Activated CD4-positive, alpha-beta T cell treated with anti-CD3 and anti-CD28 coated beads for 36 hours (primary cell): ENCODE results near the gene TAOK3. TPM values are rescaled to one million over a fixed set of nuclear protein-coding genes. Genes with fewer than 3 reads are reported as not detected.
"Not testable (repeated sequence)": the region's sequence is repeated elsewhere in the genome, so short reads cannot be mapped to it uniquely, and the experiment has no call there.

Experiments used
- ATAC-seq: fragments of 200-7000 bp; cut with Tn5 transposase; one replicate; pipeline ENCODE4 v1.10.0; 2021; ENCODE audit warnings: mild to moderate bottlenecking, moderate library complexity
- CTCF ChIA-PET: fragments of 350-600 bp; sonication (Branson Sonifier 250); formaldehyde crosslinking; loops from one replicate; lab custom pipeline; 2021; ENCODE audit warnings: antibody characterized with exemption; lab: Charles Lee
- POLR2A ChIA-PET: fragments of 350-600 bp; sonication (Branson Sonifier 250); formaldehyde crosslinking; loops from one replicate; lab custom pipeline; 2021; ENCODE audit warnings: antibody characterized with exemption, inconsistent platforms; lab: Charles Lee
- DNase-seq: peaks from one replicate; pipeline ENCODE4 v3.0.0-alpha.2; 2020
- H3K27ac Mint-ChIP-seq: one replicate; pipeline ENCODE4 v1.8.0; 2021; ENCODE audit warnings: mixed read lengths
- H3K27me3 Mint-ChIP-seq: one replicate; pipeline ENCODE4 v1.8.0; 2021; ENCODE audit warnings: mixed read lengths
- H3K36me3 Mint-ChIP-seq: one replicate; pipeline ENCODE4 v1.8.0; 2021; ENCODE audit warnings: low read depth, mixed read lengths
- H3K4me1 Mint-ChIP-seq: one replicate; pipeline ENCODE4 v1.8.0; 2021; ENCODE audit warnings: mixed read lengths
- H3K4me3 Mint-ChIP-seq: one replicate; pipeline ENCODE4 v1.8.0; 2021; ENCODE audit warnings: mild to moderate bottlenecking, moderate library complexity, mixed read lengths
- H3K9me3 Mint-ChIP-seq: one replicate; pipeline ENCODE4 v1.8.0; 2021; ENCODE audit warnings: low read depth, mixed read lengths
- intact Hi-C, 2 experiments: fragments of 100-400 bp; cut with DNase I in 1 of 2; cut with micrococcal nuclease in 1 of 2; formaldehyde crosslinking; loops; one replicate each; pipeline versions ENCODE4 v1.14.2 to v1.15.1; 2022 to 2024; cut with DNase I, micrococcal nuclease
- total RNA-seq, 2 experiments: library from RNA; stranded (reverse); gene quantifications; one replicate each; pipeline ENCODE4 v1.2.3, GENCODE V29; 2021

Gene TAOK3
- total RNA-seq, 2 experiments from 2014 or later: 49.4 to 51.1 TPM

GRCh38 chr12:118357257-118358007 is 15.3 kb downstream of the TAOK3 start:
- Mint-ChIP-seq H3K27ac (peak overlapping the region; percentile 95), H3K9me3 (peaks cover 8% of the 10 kb centered on the region), H3K36me3 (peaks cover 21% of the 10 kb centered on the region), H3K27me3 (no peaks in the 10 kb centered on the region), H3K4me3 (peak overlapping the region; percentile 83), H3K4me1 (peaks cover 49% of the 10 kb centered on the region)
- intact Hi-C loops: loop anchor here (1.0 to 5.0 kb wide), 8 partner anchors 15 to 295 kb away; partner anchors contain the start of genes PEBP1 (in 2 of the 2), TAOK3 (in 1 of the 2) and WSB2 (in 1 of the 2)
- ATAC-seq: peak; percentile 74
- ChIA-PET POLR2A (interaction anchor here (1.3 to 1.8 kb wide), 2 partner anchors 16 to 19 kb away, joined by 5 read pairs; partner anchors contain the start of genes SUDS3 and TAOK3), CTCF (interaction anchor here (0.7 to 8.7 kb wide), 13 partner anchors 9 to 222 kb away, joined by 3 to 102 read pairs (median 6); partner anchors contain the start of genes PEBP1, SUDS3 and TAOK3)
- peak; percentile 72 for DNase-seq

- intact Hi-C loops: loop anchor here (1.0 to 5.0 kb wide), 8 partner anchors 15 to 295 kb away; partner anchors contain the start of genes PEBP1 (in 2 of the 2), TAOK3 (in 1 of the 2) and WSB2 (in 1 of the 2)
- Mint-ChIP-seq H3K36me3 (peaks cover 21% of the 10 kb centered on the region), H3K4me1 (peaks cover 49% of the 10 kb centered on the region), H3K9me3 (peaks cover 8% of the 10 kb centered on the region), H3K27ac (peak overlapping the region; percentile 95), H3K4me3 (peak overlapping the region; percentile 83), H3K27me3 (no peaks in the 10 kb centered on the region)
- ChIA-PET POLR2A (interaction anchor here (1.3 to 1.8 kb wide), 2 partner anchors 16 to 19 kb away, joined by 5 read pairs; partner anchors contain the start of genes SUDS3 and TAOK3), CTCF (interaction anchor here (0.7 to 8.7 kb wide), 13 partner anchors 9 to 221 kb away, joined by 3 to 102 read pairs (median 6); partner anchors contain the start of genes PEBP1, SUDS3 and TAOK3)
- peak; percentile 48 for DNase-seq
- peak; percentile 60 for ATAC-seq
Measured at GRCh38 chr12:118356809-118357256, 15.9 kb downstream of the TAOK3 start.

DNA sequence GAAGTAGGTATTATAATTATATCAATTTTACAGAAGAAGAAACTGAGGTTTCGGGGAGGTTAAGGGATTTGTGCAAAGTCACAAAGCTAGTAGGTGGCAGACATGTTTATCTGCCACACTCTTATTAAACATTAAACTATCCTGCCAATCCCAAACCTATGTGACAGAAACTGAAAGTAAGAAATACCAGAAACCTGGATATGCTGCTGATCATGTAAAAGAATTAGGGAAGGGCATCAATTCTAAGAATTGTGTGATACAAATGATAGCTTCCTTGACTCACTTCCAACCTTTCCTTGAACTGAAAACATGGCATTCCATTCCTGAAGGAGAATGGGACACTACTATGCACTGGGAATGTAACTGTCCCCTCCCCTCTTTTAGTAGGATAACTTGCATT is 16.9 kb downstream of the TAOK3 start:
- ChIA-PET CTCF (interaction anchor here (1.7 to 8.7 kb wide), 3 partner anchors 8 to 20 kb away, joined by 4 to 102 read pairs (median 24); partner anchors contain the start of genes SUDS3 and TAOK3), POLR2A (no interaction called here)
- peak overlapping the region; percentile 31 for H3K27ac Mint-ChIP-seq
- peaks cover 8% of the 10 kb centered on the region for H3K9me3 Mint-ChIP-seq
- intact Hi-C loops: loop anchor here (2.0 to 5.0 kb wide), 4 partner anchors 49 to 294 kb away; partner anchors contain the start of genes PEBP1 (in 2 of the 2) and WSB2 (in 1 of the 2)
- no peak for ATAC-seq
- no peaks in the 10 kb centered on the region for H3K27me3 Mint-ChIP-seq
- no peak for DNase-seq
- H3K4me1 Mint-ChIP-seq: peaks cover 49% of the 10 kb centered on the region
- H3K36me3 Mint-ChIP-seq: peaks cover 21% of the 10 kb centered on the region
- no peak overlapping the region for H3K4me3 Mint-ChIP-seq

DNA sequence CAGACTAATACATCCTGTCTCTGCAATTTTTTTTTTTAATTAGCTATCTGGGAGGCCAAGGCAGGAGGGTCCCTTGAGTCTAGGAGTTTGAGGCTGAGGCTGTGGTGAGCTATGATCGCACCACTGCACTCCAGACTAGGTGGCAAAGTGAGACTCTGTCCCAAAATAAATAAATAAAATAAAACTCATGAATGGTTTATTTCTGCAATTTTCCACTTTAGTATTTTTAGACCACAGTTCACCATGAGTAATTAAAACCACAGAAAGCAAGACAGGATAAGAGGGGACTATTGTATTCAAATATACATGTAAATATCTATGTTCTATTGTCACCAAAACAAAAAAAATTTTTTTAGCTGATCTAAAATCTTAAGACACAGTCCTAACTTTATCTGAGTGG is 17.8 kb downstream of the TAOK3 start:
- Mint-ChIP-seq H3K27me3 (no peaks in the 10 kb centered on the region), H3K9me3 (peaks cover 8% of the 10 kb centered on the region), H3K36me3 (peaks cover 24% of the 10 kb centered on the region), H3K27ac (no peak overlapping the region), H3K4me1 (peaks cover 51% of the 10 kb centered on the region), H3K4me3 (no peak overlapping the region)
- ChIA-PET POLR2A (no interaction called here), CTCF (interaction anchor here (8.7 kb wide), 1 partner anchor 21 kb away, joined by 102 read pairs; the partner anchor contains the start of genes SUDS3 and TAOK3)
- ATAC-seq: no peak
- intact Hi-C loops: loop anchor here (5.0 kb wide), 3 partner anchors 173 to 293 kb away; partner anchors contain the start of genes PEBP1 (in 2 of the 2) and WSB2 (in 1 of the 2)
- no peak for DNase-seq

DNA sequence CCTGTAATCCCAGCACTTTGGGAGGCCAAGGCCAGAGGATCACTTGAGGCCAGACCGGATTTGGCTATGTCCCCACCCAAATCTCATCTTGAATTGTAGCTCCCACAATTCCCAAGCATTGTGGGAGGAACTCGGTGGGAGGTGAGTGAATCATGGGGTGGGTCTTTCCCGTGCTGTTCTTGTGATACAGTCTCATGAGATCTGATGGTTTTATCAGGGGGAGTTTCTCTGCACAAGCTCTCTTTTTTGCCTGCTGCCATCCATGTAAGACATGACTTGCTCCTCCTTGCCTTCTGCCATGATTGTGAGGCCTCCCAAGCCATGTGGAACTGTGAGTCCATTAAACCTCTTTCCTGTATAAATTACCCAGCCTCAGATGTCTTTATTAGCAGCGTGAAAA is 18.2 kb downstream of the TAOK3 start:
- Mint-ChIP-seq H3K36me3 (peaks cover 24% of the 10 kb centered on the region), H3K4me1 (peaks cover 48% of the 10 kb centered on the region)
- H3K9me3 Mint-ChIP-seq, POLR2A ChIA-PET, ATAC-seq, H3K27me3 Mint-ChIP-seq, H3K4me3 Mint-ChIP-seq, DNase-seq, intact Hi-C loops, H3K27ac Mint-ChIP-seq: not testable (repeated sequence)
- CTCF ChIA-PET: interaction anchor here (8.7 kb wide), 1 partner anchor 21 kb away, joined by 102 read pairs; the partner anchor contains the start of genes SUDS3 and TAOK3

DNA sequence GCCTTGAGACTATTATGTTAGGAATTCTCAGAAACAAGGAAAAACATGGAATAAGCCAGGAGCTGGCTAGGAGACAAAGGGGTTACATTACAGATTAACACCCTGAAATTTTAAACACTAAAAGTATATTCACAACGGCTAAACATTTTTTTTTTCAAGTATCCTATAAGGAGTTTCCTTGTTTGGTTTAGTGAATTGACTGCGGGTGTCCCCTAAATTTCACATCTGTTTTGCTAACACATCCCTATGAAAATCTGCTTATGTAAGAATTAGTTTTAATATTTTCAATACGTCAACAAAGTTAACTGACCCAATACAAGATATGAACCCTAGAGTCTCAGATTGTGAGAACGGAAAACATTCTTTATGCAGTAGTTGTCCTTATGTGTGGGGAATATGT is 19.0 kb downstream of the TAOK3 start:
- Mint-ChIP-seq H3K36me3 (peaks cover 22% of the 10 kb centered on the region), H3K27ac (no peak overlapping the region), H3K27me3 (no peaks in the 10 kb centered on the region), H3K9me3 (peaks cover 7% of the 10 kb centered on the region), H3K4me1 (peaks cover 50% of the 10 kb centered on the region), H3K4me3 (no peak overlapping the region)
- intact Hi-C loops: no loop called here
- DNase-seq (no peak), ATAC-seq (no peak)
- POLR2A ChIA-PET: no interaction called here
- CTCF ChIA-PET: interaction anchor here (0.5 to 8.7 kb wide), 3 partner anchors 22 to 50 kb away, joined by 3 to 102 read pairs (median 3); partner anchors contain the start of genes SUDS3 and TAOK3

DNA sequence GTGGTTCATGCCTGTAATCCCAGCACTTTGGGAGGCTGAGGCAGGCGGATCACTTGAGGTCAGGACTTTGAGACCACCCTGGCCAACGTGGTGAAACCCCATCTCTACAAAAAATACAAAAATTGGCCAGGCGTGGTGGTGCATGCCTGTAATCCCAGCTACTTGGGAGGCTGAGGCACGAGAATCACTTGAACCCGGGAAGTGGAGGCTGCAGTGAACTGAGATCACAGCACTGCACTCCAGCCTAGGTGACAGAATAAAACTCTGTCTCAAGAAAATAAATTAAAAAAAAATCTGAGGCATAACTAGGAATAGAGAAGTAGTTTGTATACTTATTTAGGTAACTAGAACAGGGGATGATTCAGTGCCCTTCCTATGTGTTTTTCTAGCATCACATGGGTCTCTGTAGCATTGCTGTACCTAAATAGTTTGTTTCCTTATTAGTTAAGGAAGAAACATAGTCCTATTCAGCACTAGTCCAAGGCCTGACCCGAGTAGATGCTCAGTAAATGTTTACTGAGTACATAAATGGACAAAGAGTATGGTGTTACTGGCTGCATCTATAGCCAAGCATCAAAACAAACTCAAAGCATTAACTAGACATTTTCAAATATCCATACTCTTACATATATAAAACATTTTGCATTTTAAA is 21.7 kb downstream of the TAOK3 start:
- Mint-ChIP-seq H3K27me3 (no peaks in the 10 kb centered on the region), H3K4me1 (peaks cover 48% of the 10 kb centered on the region), H3K36me3 (peaks cover 22% of the 10 kb centered on the region), H3K27ac (no peak overlapping the region), H3K9me3 (peaks cover 7% of the 10 kb centered on the region), H3K4me3 (no peak overlapping the region)
- no peak for DNase-seq
- CTCF ChIA-PET: interaction anchor here (0.7 kb wide), 1 partner anchor 23 kb away, joined by 3 read pairs; no protein-coding TSS in a partner anchor
- intact Hi-C loops: no loop called here
- POLR2A ChIA-PET: interaction anchor here (0.7 kb wide), 1 partner anchor 7 kb away, joined by 5 read pairs; no protein-coding TSS in a partner anchor
- ATAC-seq: no peak

GRCh38 chr12:118347916-118348315 is 24.8 kb downstream of the TAOK3 start:
- H3K36me3 Mint-ChIP-seq: peaks cover 4% of the 10 kb centered on the region
- intact Hi-C loops: no loop called here
- ATAC-seq (no peak), DNase-seq (no peak)
- POLR2A ChIA-PET: no interaction called here
- H3K27ac Mint-ChIP-seq: peak overlapping the region; percentile 32
- no peaks in the 10 kb centered on the region for H3K9me3 Mint-ChIP-seq
- H3K4me3 Mint-ChIP-seq: no peak overlapping the region
- H3K27me3 Mint-ChIP-seq: no peaks in the 10 kb centered on the region
- CTCF ChIA-PET: interaction anchor here (0.7 to 4.2 kb wide), 6 partner anchors 10 to 215 kb away, joined by 3 to 24 read pairs (median 3); partner anchors contain the start of gene SUDS3
- H3K4me1 Mint-ChIP-seq: peaks cover 40% of the 10 kb centered on the region

- Mint-ChIP-seq H3K4me3 (no peak overlapping the region), H3K27ac (no peak overlapping the region), H3K4me1 (peaks cover 41% of the 10 kb centered on the region), H3K9me3 (no peaks in the 10 kb centered on the region), H3K36me3 (peaks cover 4% of the 10 kb centered on the region), H3K27me3 (no peaks in the 10 kb centered on the region)
- DNase-seq (no peak), ATAC-seq (no peak)
- ChIA-PET CTCF (interaction anchor here (0.6 to 4.2 kb wide), 7 partner anchors 10 to 1280 kb away, joined by 3 to 24 read pairs (median 4); partner anchors contain the start of gene SUDS3), POLR2A (no interaction called here)
- intact Hi-C loops: no loop called here
Measured at GRCh38 chr12:118346895-118347294, 25.8 kb downstream of the TAOK3 start.

GRCh38 chr12:118345355-118345754 is 27.4 kb downstream of the TAOK3 start:
- ATAC-seq: no peak
- H3K36me3 Mint-ChIP-seq: peaks cover 4% of the 10 kb centered on the region
- H3K4me3 Mint-ChIP-seq: no peak overlapping the region
- no peaks in the 10 kb centered on the region for H3K27me3 Mint-ChIP-seq
- H3K9me3 Mint-ChIP-seq: no peaks in the 10 kb centered on the region
- DNase-seq: no peak
- intact Hi-C loops: no loop called here
- ChIA-PET POLR2A (no interaction called here), CTCF (interaction anchor here (0.7 to 1.7 kb wide), 3 partner anchors 11 to 30 kb away, joined by 3 to 5 read pairs (median 3); no protein-coding TSS in a partner anchor)
- H3K27ac Mint-ChIP-seq: no peak overlapping the region
- peaks cover 41% of the 10 kb centered on the region for H3K4me1 Mint-ChIP-seq
